Measurements from ENCODE around the gene TRUB1. TPM values are rescaled to one million over a fixed set of nuclear protein-coding genes. Genes with fewer than 3 reads are reported as not detected.

Gene TRUB1
- 14.0 and 16.8 TPM in 2 replicates for total RNA-seq

GRCh38 chr10:114937962-114938855 is at the start of gene TRUB1:
Gene TRUB1 (plus strand): TSS chr10:114938195. CDS start chr10:114938254, 59 bp downstream.

Other genes with a start within 250 kb of the TRUB1 start
- 7.0 and 7.9 TPM in 2 replicates for gene FHIP2A, start 116.4 kb upstream of the TRUB1 start, total RNA-seq
- gene ATRNL1, start 155.2 kb downstream of the TRUB1 start, total RNA-seq, result 1.0 and 1.6 TPM in 2 replicates